NCI-H2227 (cell line): ENCODE measurements around the gene DALRD3.

Experiments
- DNase-seq: peaks from one replicate; lab custom pipeline; 2025; ENCODE audit not compliant: unreplicated experiment; lab: John Stamatoyannopoulos, UW

Gene DALRD3

GRCh38 chr3:49017971-49018706, at the start of gene DALRD3:
DALRD3 (minus strand) TSS chr3:49018580; CDS start chr3:49018564, 16 bp downstream.
- DNase-seq, result peak; percentile 89

DNA sequence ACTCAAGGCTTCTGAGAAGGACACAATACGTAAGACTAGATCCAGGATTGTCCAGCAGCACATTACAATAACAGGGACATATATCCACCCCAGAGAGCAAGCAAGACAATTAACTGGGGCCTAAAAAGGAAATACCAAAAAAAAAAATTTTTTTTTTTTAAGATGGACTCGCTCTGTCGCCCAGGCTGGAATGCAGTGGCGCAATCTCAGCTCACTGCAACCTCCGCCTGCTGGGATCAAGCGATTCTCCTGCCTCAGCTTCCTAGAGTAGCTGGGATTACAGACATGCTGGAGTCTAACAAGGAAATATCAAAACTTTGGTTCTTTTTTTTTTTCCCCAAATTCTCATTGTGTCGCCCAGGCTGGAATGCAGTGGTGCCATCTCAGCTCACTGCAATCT, 39.6 kb upstream of the DALRD3 start:
- no peak for DNase-seq

GRCh38 chr3:49057268-49057667, 38.9 kb upstream of the DALRD3 start:
- no peak for DNase-seq

- DNase-seq, result no peak
These were observed 36.0 kb upstream of the DALRD3 start for GRCh38 chr3:49054344-49054862.

DNA sequence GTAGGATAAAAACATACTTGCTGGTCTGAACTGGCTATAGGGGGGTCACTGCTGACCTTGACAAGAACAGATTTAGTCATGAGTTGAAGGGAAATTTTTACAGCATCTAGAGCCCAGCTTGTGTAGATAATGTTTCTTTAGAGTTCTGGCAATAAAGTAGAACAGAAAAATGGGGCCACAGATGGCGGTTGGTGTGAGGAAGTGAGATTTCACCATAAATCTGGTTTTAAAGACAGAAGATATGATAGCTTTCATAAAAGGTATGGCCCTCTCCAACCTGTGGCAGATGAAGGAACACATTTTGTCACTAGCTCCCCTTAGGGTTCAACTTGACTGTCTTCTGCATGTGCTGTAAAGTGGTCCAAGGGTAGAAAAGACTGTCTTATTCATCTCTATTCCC, 35.2 kb upstream of the DALRD3 start:
- DNase-seq, result no peak

DNA sequence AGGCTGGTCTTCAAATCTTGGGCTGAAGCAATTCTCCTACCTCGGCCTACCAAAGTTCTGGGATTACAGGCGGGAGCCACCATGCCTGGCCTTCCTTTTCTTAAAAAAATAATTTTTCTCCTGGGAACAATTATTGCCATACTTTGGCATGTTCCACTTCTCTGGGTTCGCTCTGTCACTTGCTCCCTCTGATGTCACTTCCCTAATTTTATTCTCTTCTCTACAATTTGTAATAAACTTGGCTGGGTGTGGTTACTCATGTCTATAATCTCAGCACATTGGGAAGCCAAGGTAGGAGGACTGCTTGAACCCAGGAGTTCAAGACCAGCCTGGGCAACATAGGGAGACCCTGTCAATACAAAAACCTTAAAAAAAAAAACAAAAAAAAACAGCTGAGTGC, 16.9 kb upstream of the DALRD3 start:
- no peak for DNase-seq

DNA sequence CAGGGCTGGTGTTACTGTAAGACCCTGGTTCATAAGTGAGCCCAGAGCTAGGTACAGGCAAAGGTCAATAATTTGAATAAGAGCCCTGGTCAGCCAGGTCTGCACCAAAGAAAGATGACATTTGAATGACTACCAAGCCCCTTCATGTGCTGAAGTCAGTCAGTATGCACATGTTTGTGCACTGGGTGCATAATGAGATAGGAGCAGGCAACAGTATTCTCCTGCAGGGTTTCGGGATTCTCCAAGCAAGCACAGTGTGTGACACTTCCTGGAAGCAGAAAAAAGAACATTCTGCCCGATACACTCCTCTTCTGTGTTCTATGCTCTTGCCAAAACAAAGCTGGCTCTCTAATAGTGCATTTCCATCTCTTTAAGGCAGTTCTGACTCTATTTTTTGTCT, 16.3 kb upstream of the DALRD3 start:
- DNase-seq, result no peak

- no peak for DNase-seq
These were observed 14.4 kb upstream of the DALRD3 start for GRCh38 chr3:49032646-49033304.

GRCh38 chr3:49030321-49030720, 11.9 kb upstream of the DALRD3 start:
- no peak for DNase-seq

DNA sequence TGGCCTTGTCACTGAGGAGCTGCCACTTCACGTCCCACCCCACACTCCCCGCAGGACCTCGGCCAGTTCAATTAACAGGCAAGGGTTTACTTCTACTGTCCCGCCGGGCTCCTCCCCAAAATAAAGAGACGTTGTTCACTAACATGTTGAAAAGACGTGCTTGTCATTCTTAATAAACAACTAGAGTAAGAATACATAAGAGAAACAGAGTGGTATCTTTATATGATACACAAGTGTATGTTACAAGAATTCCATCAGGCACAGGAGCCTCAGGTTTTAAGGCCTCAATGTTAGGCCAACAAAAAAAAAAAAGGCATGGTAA, 11.1 kb upstream of the DALRD3 start:
- no peak for DNase-seq

- peak; percentile 95 for DNase-seq
These were observed 10.5 kb upstream of the DALRD3 start, which contains the start of gene IMPDH2 for GRCh38 chr3:49028673-49029562. IMPDH2 (minus strand) TSS chr3:49029398; CDS start chr3:49029350, 48 bp downstream.

- no peak for DNase-seq
These were observed 9.9 kb upstream of the DALRD3 start for GRCh38 chr3:49028298-49028672.

GRCh38 chr3:49027634-49028033, 9.3 kb upstream of the DALRD3 start:
- DNase-seq, result no peak

- no peak for DNase-seq
These were observed 8.2 kb upstream of the DALRD3 start for GRCh38 chr3:49026536-49026935.

DNA sequence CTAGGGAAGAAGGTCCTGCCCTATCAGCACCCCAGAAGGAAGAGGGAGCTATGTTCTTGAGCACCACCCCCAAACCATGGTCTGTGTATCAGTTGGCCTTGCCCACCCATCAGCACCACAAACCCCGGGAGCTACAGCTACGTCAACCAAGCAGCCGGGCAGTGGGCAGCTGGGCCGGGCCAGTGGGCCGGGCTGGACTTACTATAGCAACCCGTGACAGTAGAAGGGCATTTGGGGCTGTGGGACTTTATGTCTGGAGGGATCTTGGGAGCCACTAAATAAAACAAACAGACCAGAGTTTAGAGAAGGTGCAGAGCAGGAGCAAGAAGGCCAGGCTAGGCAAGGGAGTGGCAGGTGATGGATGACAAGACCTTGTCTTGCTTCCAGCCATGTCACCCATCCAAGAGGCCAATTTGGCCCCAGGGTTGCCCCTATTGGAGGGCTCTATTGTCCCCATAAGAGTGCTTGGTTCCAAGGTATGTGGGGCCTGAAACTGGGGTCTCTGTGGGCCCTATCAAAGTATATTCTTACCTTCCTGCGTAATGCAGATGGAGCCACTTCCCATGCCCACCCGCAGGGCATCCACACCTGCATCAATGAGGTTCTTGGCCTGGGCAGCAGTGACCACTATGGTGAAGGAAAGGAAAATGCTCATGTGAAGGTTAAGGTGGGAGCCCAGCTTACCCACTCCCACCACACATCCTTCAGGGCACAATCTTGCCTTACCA, 7.6 kb upstream of the DALRD3 start:
- DNase-seq, result no peak

GRCh38 chr3:49025005-49025792, 6.8 kb upstream of the DALRD3 start:
- DNase-seq, result no peak

DNA sequence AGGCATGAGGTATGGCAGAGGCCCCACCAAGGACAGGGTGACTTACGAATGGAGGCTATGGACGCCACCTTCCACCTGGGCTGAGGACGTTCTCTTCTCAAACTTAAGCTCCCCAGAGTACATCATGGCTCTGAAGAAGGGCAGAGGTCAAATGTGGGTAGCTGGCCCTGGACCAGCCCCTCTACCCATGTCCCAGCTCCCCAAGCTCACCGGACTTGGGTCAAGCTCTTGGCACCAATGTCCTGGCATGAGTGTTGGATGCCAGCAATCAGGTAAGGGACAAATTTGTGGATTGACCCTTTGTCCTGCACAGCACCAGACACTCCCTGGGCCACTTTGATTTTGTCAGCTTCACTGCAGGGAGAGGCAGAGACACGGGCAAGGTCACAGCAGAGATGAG, 6.1 kb upstream of the DALRD3 start:
- DNase-seq, result no peak

- no peak for DNase-seq
These were observed 5.4 kb upstream of the DALRD3 start for GRCh38 chr3:49023775-49024174.

DNA sequence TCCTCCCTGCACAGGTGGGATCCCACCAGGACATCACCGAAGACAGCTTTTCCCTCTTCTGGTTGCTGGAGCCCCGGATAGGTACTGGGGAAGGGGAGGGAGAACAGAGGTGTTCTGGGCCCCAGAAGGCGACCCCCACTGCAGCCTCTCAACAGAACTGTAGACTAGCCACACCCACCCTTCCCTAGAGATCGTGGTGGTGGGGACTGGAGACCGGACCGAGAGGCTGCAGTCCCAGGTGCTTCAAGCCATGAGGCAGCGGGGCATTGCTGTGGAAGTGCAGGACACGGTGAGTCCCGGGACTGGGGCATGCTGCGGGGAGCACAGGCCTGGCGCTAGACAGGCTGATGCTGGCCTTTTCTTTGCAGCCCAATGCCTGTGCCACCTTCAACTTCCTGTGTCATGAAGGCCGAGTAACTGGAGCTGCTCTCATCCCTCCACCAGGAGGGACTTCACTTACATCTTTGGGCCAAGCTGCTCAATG, 4.3 kb upstream of the DALRD3 start:
- DNase-seq, result no peak
